HepG2 (cell line): ENCODE measurements around the gene ANKRD2. TPM values are rescaled to one million over a fixed set of nuclear protein-coding genes. Genes with fewer than 3 reads are reported as not detected.

Experiments used
- CEBPZ ChIP-seq: IDR thresholded peaks from 2 replicates; pipeline ENCODE4 v1.6.1; 2012; ENCODE audit warnings: low read length, improper control_type of control experiment
- CTCF ChIP-seq: sonication (generic); formaldehyde crosslinking; IDR thresholded peaks from 2 replicates; pipeline ENCODE4 v1.5.0; 2020; ENCODE audit warnings: mild to moderate bottlenecking, missing genetic modification reagents, moderate library complexity
- FOXP1 ChIP-seq, 2 experiments: fragments of 450-650 bp in 1 of 2; IDR thresholded peaks; 2 replicates each; pipeline ENCODE4 v1.6.1; 2017 to 2018; ENCODE audit warnings: antibody characterized with exemption in 1 of 2
- KLF16 ChIP-seq, 2 experiments: sonication (generic) in 1 of 2; formaldehyde crosslinking in 1 of 2; IDR thresholded peaks; 2 replicates each; pipeline versions ENCODE4 v1.6.1 to v1.8.0; 2016 to 2023; ENCODE audit warnings: missing genetic modification reagents in 2 of 2, missing compliant biosample characterization in 1 of 2
- MAFG ChIP-seq: sonication (generic); formaldehyde crosslinking; IDR thresholded peaks from 2 replicates; pipeline ENCODE4 v1.5.1; 2020; ENCODE audit warnings: mild to moderate bottlenecking, missing genetic modification reagents
- MTA3 ChIP-seq: sonication (generic); formaldehyde crosslinking; IDR thresholded peaks from 2 replicates; pipeline ENCODE4 v1.4.0; 2020; ENCODE audit warnings: missing genetic modification reagents
- PHF5A ChIP-seq: IDR thresholded peaks from one replicate; pipeline ENCODE4 v1.6.1; 2018; ENCODE audit warnings: low read depth, missing genetic modification reagents; ENCODE audit not compliant: unreplicated experiment
- SMAD1 ChIP-seq: sonication (generic); formaldehyde crosslinking; IDR thresholded peaks from 2 replicates; pipeline ENCODE4 v1.4.0; 2020; ENCODE audit warnings: missing genetic modification reagents, low read depth, mild to moderate bottlenecking, borderline replicate concordance
- XRCC5 ChIP-seq: fragments of 200-400 bp; formaldehyde crosslinking; optimal IDR thresholded peaks from 2 replicates; pipeline ENCODE3; 2017; ENCODE audit warnings: mild to moderate bottlenecking, low read length
- ZNF143 ChIP-seq: sonication (generic); formaldehyde crosslinking; IDR thresholded peaks from 2 replicates; pipeline ENCODE4 v1.4.0; 2020; ENCODE audit warnings: missing genetic modification reagents
- ZNF234 ChIP-seq: sonication (generic); formaldehyde crosslinking; conservative IDR thresholded peaks from 2 replicates; pipeline ENCODE4 v1.5.1; 2020; ENCODE audit warnings: mild to moderate bottlenecking, missing genetic modification reagents
- ZNF280D ChIP-seq: sonication (generic); formaldehyde crosslinking; IDR thresholded peaks from 2 replicates; pipeline ENCODE4 v1.5.1; 2020; ENCODE audit warnings: mild to moderate bottlenecking, missing genetic modification reagents
- ZNF33A ChIP-seq: sonication (generic); formaldehyde crosslinking; IDR thresholded peaks from 2 replicates; pipeline ENCODE4 v1.5.1; 2020; ENCODE audit warnings: missing genetic modification reagents, mild to moderate bottlenecking, moderate library complexity, borderline replicate concordance
- ZNF343 ChIP-seq: sonication (generic); formaldehyde crosslinking; IDR thresholded peaks from 2 replicates; pipeline ENCODE4 v1.4.0; 2020; ENCODE audit warnings: mild to moderate bottlenecking, missing genetic modification reagents
- ZNF576 ChIP-seq: sonication (generic); formaldehyde crosslinking; IDR thresholded peaks from 2 replicates; pipeline ENCODE4 v1.4.0; 2020; ENCODE audit warnings: mild to moderate bottlenecking, missing genetic modification reagents
- ZNF850 ChIP-seq: sonication (generic); formaldehyde crosslinking; conservative IDR thresholded peaks from 2 replicates; pipeline ENCODE4 v1.9.0; 2021; ENCODE audit warnings: mild to moderate bottlenecking, missing genetic modification reagents
- polyA plus RNA-seq, 8 experiments: library from polyadenylated mRNA; depleted of rRNA in 3 of 8; stranded (reverse) in 7 of 8; unstranded in 1 of 8; fragments of >200 nt; fragmentation: Illumina TruSeq in 4 of 8; extraction: Trizol in 4 of 8; gene quantifications; 2 replicates each; pipeline versions ENCODE4 v1.2.1 to v1.2.3, GENCODE V29; 2011 to 2016; ENCODE audit warnings: low read depth in 4 of 8, missing spikeins in 1 of 8, mixed read lengths in 1 of 8; ENCODE audit not compliant: insufficient read depth in 1 of 8
- total RNA-seq, 5 experiments: library from RNA; depleted of rRNA; stranded (reverse); fragments of >200 nt; fragmentation: Illumina TruSeq; extraction: Trizol; gene quantifications; 2 replicates each; pipeline ENCODE4 v1.2.3, GENCODE V29; 2016; ENCODE audit warnings: low read depth in 1 of 5
- TF ChIP-seq, protein P1 (sequence below), 2 experiments: IDR thresholded peaks; 2 replicates each; pipeline ENCODE4 v1.6.1; 2011 to 2012; ENCODE audit warnings: low read length in 2 of 2, borderline replicate concordance in 1 of 2, low read depth in 1 of 2, mild to moderate bottlenecking in 1 of 2, moderate library complexity in 1 of 2

Gene ANKRD2
- total and polyA plus RNA-seq, 2 of the 13 experiments (the other 11 are each of a cell fraction or from before 2014, with no cell fraction given): not detected

DNA sequence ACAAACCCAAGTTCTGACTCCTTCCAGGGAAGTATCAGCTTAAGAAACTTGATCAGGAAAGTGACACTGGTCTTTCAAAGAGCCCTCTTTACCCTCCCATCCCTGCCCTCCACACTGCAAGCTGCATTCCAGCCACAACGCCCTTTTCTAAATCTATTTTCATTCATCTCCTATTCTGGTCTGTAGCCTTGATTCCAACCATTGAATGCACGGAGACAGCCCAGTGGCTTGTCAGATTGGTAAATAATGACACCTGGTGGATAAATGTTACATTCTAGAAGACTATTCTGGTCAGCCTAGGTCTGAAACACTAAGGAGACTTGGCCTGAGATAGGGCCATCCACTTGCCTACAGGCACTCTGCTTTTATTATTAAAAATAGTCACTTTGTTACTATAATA is 39.8 kb downstream of the ANKRD2 start (continued):
- TF ChIP-seq, protein P1, sequence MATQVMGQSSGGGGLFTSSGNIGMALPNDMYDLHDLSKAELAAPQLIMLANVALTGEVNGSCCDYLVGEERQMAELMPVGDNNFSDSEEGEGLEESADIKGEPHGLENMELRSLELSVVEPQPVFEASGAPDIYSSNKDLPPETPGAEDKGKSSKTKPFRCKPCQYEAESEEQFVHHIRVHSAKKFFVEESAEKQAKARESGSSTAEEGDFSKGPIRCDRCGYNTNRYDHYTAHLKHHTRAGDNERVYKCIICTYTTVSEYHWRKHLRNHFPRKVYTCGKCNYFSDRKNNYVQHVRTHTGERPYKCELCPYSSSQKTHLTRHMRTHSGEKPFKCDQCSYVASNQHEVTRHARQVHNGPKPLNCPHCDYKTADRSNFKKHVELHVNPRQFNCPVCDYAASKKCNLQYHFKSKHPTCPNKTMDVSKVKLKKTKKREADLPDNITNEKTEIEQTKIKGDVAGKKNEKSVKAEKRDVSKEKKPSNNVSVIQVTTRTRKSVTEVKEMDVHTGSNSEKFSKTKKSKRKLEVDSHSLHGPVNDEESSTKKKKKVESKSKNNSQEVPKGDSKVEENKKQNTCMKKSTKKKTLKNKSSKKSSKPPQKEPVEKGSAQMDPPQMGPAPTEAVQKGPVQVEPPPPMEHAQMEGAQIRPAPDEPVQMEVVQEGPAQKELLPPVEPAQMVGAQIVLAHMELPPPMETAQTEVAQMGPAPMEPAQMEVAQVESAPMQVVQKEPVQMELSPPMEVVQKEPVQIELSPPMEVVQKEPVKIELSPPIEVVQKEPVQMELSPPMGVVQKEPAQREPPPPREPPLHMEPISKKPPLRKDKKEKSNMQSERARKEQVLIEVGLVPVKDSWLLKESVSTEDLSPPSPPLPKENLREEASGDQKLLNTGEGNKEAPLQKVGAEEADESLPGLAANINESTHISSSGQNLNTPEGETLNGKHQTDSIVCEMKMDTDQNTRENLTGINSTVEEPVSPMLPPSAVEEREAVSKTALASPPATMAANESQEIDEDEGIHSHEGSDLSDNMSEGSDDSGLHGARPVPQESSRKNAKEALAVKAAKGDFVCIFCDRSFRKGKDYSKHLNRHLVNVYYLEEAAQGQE (IDR thresholded peaks at IDR 0.05; ENCODE audit: borderline replicate concordance in 1 of 2, low read depth in 1 of 2, low read length in 2 of 2): no peak
- TF ChIP-seq MAFG (CRISPR knock-in tag) (no peak), KLF16 (CRISPR knock-in tag; IDR thresholded peaks at IDR 0.05) (0 out of 4 replicates have a peak, but pooled peaks of 1 of the 2 experiments have one; percentile 24), ZNF143 (CRISPR knock-in tag) (no peak), ZNF33A (CRISPR knock-in tag) (no peak), XRCC5 (no peak), CTCF (peak; percentile 72), PHF5A (CRISPR knock-in tag) (no peak), ZNF234 (CRISPR knock-in tag) (no peak), ZNF850 (CRISPR knock-in tag) (no peak), ZNF343 (CRISPR knock-in tag) (no peak), FOXP1 (IDR thresholded peaks at IDR 0.05) (no peak), FOXP1 (CRISPR knock-in tag; IDR thresholded peaks at IDR 0.05) (no peak), SMAD1 (no peak), MTA3 (CRISPR knock-in tag) (no peak), CEBPZ (no peak), ZNF576 (CRISPR knock-in tag) (no peak), ZNF280D (CRISPR knock-in tag) (no peak)
